KOPT-K1 (cell line): Measurements from ENCODE around the gene DRC1.

ENCODE experiments used
- H3K27ac ChIP-seq: fragments of 200-600 bp; sonication (generic); 2 replicates; pipeline ENCODE4 v1.5.1; 2016; ENCODE audit warnings: antibody characterized with exemption, mild to moderate bottlenecking, low read depth, low read length; ENCODE audit not compliant: poor library complexity, severe bottlenecking
- H3K36me3 ChIP-seq: fragments of 200-600 bp; sonication (generic); 2 replicates; pipeline ENCODE4 v1.5.1; 2017; ENCODE audit warnings: antibody characterized with exemption, mild to moderate bottlenecking, low read length, moderate library complexity; ENCODE audit not compliant: insufficient read depth
- H3K9me3 ChIP-seq: fragments of 200-600 bp; sonication (generic); 2 replicates; pipeline ENCODE4 v1.5.1; 2017; ENCODE audit warnings: antibody characterized with exemption, low read length, mild to moderate bottlenecking; ENCODE audit not compliant: insufficient read depth, poor library complexity, severe bottlenecking

DRC1 gene

GRCh38 chr2:26449278-26450030 is 47.7 kb downstream of the DRC1 start:
- no peak overlapping the region for H3K27ac ChIP-seq
- no peaks in the 10 kb centered on the region for H3K36me3 ChIP-seq
- H3K9me3 ChIP-seq, result no peaks in the 10 kb centered on the region

DNA sequence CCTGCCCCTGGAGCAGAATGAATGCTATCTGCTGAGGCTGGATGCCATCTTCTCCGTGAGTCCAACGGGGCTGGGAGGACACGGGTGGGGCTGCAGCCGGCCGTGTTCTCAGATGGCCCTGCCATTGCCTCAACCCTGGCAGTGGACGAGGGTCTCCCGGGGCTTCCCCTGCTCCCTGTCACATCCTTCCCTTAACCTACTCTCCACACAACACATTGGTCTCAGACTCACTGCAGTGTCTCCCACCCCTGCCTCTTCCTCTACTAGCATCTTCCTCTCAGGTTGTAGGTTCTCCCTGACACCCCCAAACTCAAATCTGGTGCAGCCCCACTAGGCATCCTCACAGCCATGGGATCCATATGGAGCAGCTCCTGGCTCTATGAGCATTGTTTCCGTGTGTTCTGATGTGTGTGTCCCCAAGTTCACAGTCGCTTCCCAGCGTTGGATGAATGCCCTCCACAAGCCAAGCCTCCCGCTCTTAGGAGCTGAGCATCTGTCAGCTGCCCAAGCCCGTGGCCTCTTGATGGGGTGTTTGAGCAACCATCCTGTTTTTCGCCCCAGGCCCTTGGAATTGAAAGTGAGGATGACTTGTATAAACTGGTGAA is 48.4 kb downstream of the DRC1 start:
- H3K27ac ChIP-seq, result no peak overlapping the region
- no peaks in the 10 kb centered on the region for H3K9me3 ChIP-seq
- no peaks in the 10 kb centered on the region for H3K36me3 ChIP-seq

- Histone ChIP-seq H3K9me3 (no peaks in the 10 kb centered on the region), H3K27ac (no peak overlapping the region), H3K36me3 (no peaks in the 10 kb centered on the region)
These were observed 50.0 kb downstream of the DRC1 start for GRCh38 chr2:26451700-26452099.

- Histone ChIP-seq H3K27ac (no peak overlapping the region), H3K36me3 (no peaks in the 10 kb centered on the region), H3K9me3 (no peaks in the 10 kb centered on the region)
These were observed 52.0 kb downstream of the DRC1 start for GRCh38 chr2:26453421-26454329.

DNA sequence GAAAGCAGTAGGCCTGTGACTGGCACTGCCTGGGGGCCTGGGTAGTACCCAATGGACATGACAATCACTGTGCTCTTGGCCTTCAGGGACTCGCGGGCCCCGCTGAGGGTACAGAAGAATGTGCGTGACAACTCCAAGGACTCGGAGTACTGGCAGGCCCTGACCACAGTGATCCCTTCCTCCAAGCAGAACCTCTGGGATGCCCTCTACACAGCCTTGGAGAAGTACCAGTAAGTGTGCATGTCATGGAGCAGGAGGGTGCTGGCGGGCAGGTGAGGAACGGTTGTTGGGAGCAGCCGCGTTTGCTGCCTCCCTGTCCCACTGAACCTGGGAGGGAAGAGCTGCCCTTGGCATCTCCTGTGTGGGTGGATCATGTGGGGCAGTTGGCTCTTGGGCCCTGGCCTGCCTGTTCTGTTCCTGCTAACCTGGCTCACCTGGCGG is 52.9 kb downstream of the DRC1 start:
- Histone ChIP-seq H3K36me3 (no peaks in the 10 kb centered on the region), H3K9me3 (no peaks in the 10 kb centered on the region), H3K27ac (no peak overlapping the region)

DNA sequence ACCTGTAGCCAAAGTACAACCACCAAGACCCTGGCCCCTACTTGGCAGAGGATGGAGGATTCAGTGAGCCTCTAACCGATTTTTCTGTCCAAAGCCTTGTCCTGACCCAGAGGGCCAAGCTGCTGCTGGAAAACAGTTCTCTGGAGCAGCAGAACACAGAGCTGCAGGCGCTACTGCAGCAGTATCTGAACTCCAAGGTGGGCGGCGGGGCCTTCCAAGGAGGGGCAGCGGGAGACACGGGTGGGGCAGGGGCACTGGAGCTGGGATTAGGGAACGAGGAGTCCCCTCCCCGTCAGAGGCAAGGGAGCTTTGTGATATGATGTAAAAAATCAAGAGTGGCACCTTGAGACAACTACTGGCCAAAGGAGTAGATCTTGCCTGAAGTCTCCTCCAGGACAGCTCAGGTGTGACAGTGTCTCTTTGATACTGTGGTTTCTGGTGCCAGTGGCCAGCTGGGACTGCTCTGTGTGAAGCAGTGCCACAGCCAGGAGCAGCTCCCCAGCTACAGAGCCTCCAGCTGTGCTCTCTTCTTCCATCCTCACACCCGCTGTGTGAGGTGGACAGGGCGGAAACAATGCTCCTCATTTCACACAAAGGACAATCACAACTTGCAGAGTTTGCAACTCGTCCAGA is 53.4 kb downstream of the DRC1 start:
- no peaks in the 10 kb centered on the region for H3K36me3 ChIP-seq
- no peaks in the 10 kb centered on the region for H3K9me3 ChIP-seq
- no peak overlapping the region for H3K27ac ChIP-seq

DNA sequence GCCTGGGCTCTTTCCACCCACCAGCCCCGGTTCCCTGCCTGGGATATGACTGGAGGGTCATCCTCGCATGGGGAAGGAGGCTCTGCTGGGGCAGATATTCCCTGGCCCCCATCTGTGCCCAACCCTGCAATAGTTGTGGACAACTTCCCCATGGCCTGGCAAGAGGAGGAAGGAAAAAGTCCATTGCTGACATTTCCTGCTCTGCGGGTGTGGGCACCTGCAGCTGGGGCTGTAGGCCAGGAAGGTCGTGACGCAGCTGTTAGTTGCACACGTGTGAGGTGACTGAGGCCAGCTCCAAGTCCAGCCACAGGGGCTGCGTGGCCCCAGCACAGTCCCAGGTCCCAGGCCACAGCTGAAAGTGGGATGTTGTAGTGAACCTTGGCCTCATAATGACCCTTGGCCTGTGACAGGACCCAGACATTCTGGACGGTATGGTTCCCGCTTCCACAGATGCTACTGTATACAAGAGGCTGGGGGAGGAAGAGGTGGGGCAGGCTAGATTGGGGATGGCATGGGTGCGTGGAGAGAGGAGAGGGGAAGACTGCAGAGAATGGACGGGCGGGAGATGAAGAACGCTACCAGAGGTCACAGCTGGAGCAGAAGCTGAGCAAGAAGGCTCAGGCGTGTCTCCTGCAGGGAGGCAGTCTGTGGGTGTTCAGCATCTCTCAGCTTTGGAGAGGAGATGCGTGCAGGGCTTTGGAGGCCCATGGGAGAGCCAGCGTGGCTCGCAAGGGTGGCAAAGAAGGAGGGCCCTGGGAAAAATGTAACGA is 54.1 kb downstream of the DRC1 start:
- Histone ChIP-seq H3K27ac (no peak overlapping the region), H3K9me3 (no peaks in the 10 kb centered on the region), H3K36me3 (no peaks in the 10 kb centered on the region)

GRCh38 chr2:26456440-26457250 is 54.9 kb downstream of the DRC1 start:
- H3K27ac ChIP-seq, result no peak overlapping the region
- H3K9me3 ChIP-seq, result no peaks in the 10 kb centered on the region

GRCh38 chr2:26457251-26457666 is 55.5 kb downstream of the DRC1 start:
- H3K9me3 ChIP-seq, result no peaks in the 10 kb centered on the region
- H3K27ac ChIP-seq, result no peak overlapping the region
- H3K36me3 ChIP-seq, result no peaks in the 10 kb centered on the region

More at GRCh38 chr2:26456440-26457250, 54.9 kb downstream of the DRC1 start:
- H3K36me3 ChIP-seq, result no peaks in the 10 kb centered on the region

DNA sequence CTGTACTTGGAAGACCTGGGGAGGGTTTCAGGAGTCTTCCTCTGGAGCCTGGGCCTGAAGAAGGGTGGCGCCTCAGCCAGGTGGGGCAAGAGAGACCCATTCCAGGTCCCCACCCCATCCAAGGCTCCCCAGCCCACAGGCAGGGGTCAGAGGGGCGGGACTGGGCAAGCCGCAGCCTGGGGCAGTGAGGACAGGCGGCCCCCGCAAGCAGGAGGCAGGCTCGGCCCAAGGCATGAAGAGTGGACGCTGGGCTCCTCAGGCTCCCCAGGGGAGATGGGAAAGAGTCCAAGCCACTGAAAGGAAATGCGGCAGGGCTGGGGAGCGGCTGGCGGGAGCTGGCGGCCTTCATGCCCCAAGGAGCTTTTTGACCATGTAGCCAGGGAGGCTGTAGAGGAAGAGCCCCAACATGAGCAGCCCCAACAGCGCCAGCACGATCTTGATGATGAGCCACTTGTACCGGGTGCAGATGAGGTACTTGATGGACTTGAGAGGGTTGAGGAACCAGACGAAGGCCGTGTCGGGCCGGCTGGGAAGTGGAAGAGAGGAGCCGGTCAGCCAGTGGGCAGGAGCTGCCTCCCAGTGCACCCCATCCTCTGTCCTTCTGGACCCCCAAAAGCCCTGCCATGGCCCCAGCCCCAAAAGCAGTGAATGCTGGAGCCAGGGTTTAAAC is 56.1 kb downstream of the DRC1 start:
- Histone ChIP-seq H3K27ac (no peak overlapping the region), H3K36me3 (no peaks in the 10 kb centered on the region), H3K9me3 (no peaks in the 10 kb centered on the region)

GRCh38 chr2:26458365-26459042 is 56.8 kb downstream of the DRC1 start:
- Histone ChIP-seq H3K36me3 (no peaks in the 10 kb centered on the region), H3K9me3 (no peaks in the 10 kb centered on the region), H3K27ac (no peak overlapping the region)

DNA sequence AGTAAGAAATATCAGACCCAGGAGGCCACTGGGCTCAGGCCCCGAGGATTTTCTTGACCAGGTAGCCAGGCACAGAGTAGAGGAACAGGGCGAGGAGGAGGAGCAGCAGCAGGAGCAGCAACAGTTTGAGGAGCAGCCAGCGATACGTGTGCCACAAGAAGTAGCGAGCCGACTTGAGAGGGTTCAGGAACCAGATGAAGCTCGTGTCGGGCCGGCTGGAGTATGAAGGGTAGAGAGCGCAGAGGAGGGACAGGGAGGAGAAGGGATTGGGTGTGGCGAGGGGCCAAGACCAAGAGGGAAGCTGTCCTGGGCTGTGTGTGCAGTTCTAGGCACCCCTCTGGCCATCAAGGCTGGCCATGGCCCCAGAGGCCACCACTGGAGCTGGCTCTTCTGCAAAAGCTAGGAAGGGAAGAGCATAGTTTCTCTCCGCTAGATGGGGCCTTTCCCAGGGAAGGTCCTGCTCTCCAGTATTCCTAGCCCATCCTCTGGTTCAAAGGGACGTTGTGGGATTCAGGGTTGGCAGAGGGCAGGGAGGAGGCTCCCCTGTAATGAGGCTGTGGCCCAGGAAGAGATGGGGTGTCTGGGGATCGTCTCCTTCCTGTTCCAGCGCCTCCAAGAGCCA is 58.4 kb downstream of the DRC1 start:
- no peak overlapping the region for H3K27ac ChIP-seq
- H3K9me3 ChIP-seq, result no peaks in the 10 kb centered on the region
- no peaks in the 10 kb centered on the region for H3K36me3 ChIP-seq
